CD4-positive, alpha-beta T cell treated with Interleukin-4 for 1 hour (primary cell): ENCODE measurements around the gene RNASEH2B.

Experiments
- DNase-seq, 2 donors: peaks; one replicate each; pipeline ENCODE4 v3.0.0-alpha.2; 2020 to 2022

RNASEH2B gene

GRCh38 chr13:51000061-51000460 is 90.5 kb downstream of the RNASEH2B start:
- no peak for DNase-seq

GRCh38 chr13:51000571-51001260 is 91.1 kb downstream of the RNASEH2B start:
- no peak for DNase-seq

- DNase-seq: no peak
These were observed 91.7 kb downstream of the RNASEH2B start for GRCh38 chr13:51001335-51001734.

- no peak for DNase-seq
These were observed 93.1 kb downstream of the RNASEH2B start for GRCh38 chr13:51002736-51003135.

- DNase-seq: no peak
These were observed 94.1 kb downstream of the RNASEH2B start for GRCh38 chr13:51003642-51004041.

GRCh38 chr13:51004111-51004865 is 94.7 kb downstream of the RNASEH2B start:
- no peak for DNase-seq

GRCh38 chr13:51004918-51005460 is 95.4 kb downstream of the RNASEH2B start:
- no peak for DNase-seq

GRCh38 chr13:51005566-51005965 is 96.0 kb downstream of the RNASEH2B start:
- no peak for DNase-seq
